Measurements from ENCODE around the gene KRT222. TPM values are rescaled to one million over a fixed set of nuclear protein-coding genes. Genes with fewer than 3 reads are reported as not detected.

KRT222 gene
- polyA plus RNA-seq, 3 donors: 0.06 to 0.21 (median 0.17) TPM

Other genes starting within 250 kb of the KRT222 start
- 100 to 1,000 TPM; 154 to 213 (median 186) TPM for gene TOP2A, start 247.3 kb downstream of the KRT222 start, polyA plus RNA-seq (ENCODE audit: insufficient read length in 3 of 3)
- gene IGFBP4, start 221.7 kb downstream of the KRT222 start, polyA plus RNA-seq (ENCODE audit: insufficient read length in 3 of 3): 100 to 1,000 TPM; 336 to 355 (median 341) TPM
- under 1 TPM; 0.03 to 0.06 (median 0.03) TPM for gene TNS4, start 163.6 kb downstream of the KRT222 start, polyA plus RNA-seq (ENCODE audit: insufficient read length in 3 of 3)
- gene CCR7, start 99.7 kb downstream of the KRT222 start, polyA plus RNA-seq (ENCODE audit: insufficient read length in 3 of 3): under 1 TPM; 0.11 to 0.48 (median 0.33) TPM
- 100 to 1,000 TPM; 236 to 258 (median 256) TPM for gene SMARCE1, start 17.4 kb downstream of the KRT222 start, polyA plus RNA-seq (ENCODE audit: insufficient read length in 3 of 3)
- not detected for gene KRT24, start 38.6 kb upstream of the KRT222 start, polyA plus RNA-seq (ENCODE audit: insufficient read length in 3 of 3)
- under 1 TPM in 1 of 3 donors, not detected in 2; 0.09 TPM for gene KRT25, start 90.2 kb upstream of the KRT222 start, polyA plus RNA-seq (ENCODE audit: insufficient read length in 3 of 3)
- not detected for gene KRT26, start 107.0 kb upstream of the KRT222 start, polyA plus RNA-seq (ENCODE audit: insufficient read length in 3 of 3)
- gene KRT27, start 117.4 kb upstream of the KRT222 start, polyA plus RNA-seq (ENCODE audit: insufficient read length in 3 of 3): not detected
- not detected for gene KRT28, start 134.8 kb upstream of the KRT222 start, polyA plus RNA-seq (ENCODE audit: insufficient read length in 3 of 3)
- gene KRT10, start 157.4 kb upstream of the KRT222 start, polyA plus RNA-seq (ENCODE audit: insufficient read length in 3 of 3): 10 to 100 TPM; 47.1 to 49.5 (median 48.5) TPM
- not detected for gene KRT12, start 202.0 kb upstream of the KRT222 start, polyA plus RNA-seq (ENCODE audit: insufficient read length in 3 of 3)
- under 1 TPM in 2 of 3 donors, not detected in 1; 0.11 to 0.19 TPM for gene KRT20, start 220.1 kb upstream of the KRT222 start, polyA plus RNA-seq (ENCODE audit: insufficient read length in 3 of 3)